ENCODE measurements around the gene NEK10. TPM values are rescaled to one million over a fixed set of nuclear protein-coding genes. Genes with fewer than 3 reads are reported as not detected.

The NEK10 gene
- total and polyA plus RNA-seq, 9 of the 15 experiments (the other 6 are each of a cell fraction or from before 2014, with no cell fraction given) = 0.07 TPM; not detected in 8

DNA sequence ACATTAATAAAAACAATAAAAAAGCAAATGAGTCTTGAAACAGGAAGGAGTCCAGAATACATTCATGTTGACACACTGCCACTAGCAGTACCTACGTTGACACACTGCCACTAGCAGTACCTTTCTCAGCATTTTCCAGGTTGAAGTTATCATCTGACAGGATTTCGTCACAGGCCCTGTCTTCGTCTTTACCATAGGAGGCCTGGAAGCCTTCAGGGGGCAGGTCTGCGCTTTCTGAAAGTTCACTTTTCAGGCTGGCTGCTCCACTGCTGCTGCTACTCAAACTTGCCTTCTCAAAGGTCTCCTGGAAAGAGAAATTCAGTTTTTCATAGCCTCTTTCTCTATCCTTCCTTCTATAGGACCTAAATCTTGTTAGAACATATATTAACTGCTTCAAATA is 194.7 kb downstream of the NEK10 start (continued):
- no peak for TF ChIP-seq ZHX1 (conservative IDR thresholded peaks at IDR 0.05; ENCODE audit: low read length)

GRCh38 chr3:27171113-27171512 is 198.1 kb downstream of the NEK10 start:
- no peaks in the 10 kb centered on the region for H3K36me3 ChIP-seq (ENCODE audit: control insufficient read depth, insufficient read depth, low read length)
- no peak overlapping the region for H3K9ac ChIP-seq (ENCODE audit: insufficient read depth in 1 of 2, low read depth in 2 of 2, low read length in 2 of 2)
- CTCF ChIA-PET (ENCODE audit: low intra/inter-chr PET ratio) = no interaction called here
- H2AFZ ChIP-seq (ENCODE audit: low read depth, low read length) = no peak overlapping the region
- no peaks in the 10 kb centered on the region; the same call in 1 of the 2 replicates for H3K9me3 ChIP-seq (replicated peaks; ENCODE audit: control insufficient read depth, insufficient read depth, low read depth, low read length)
- no peak overlapping the region for H3K4me3 ChIP-seq
- no TSS peak for BruUV-seq (replicated peaks)
- DNase-seq (ENCODE audit: extremely low read depth in 1 of 4, low spot score in 3 of 4) (no peak), ATAC-seq (no peak), FAIRE-seq (no peak)
- no peaks in the 10 kb centered on the region for H3K4me1 ChIP-seq (replicated peaks in 1 of 2; ENCODE audit: control insufficient read depth in 2 of 2, insufficient read depth in 2 of 2, low read length in 2 of 2)
- no peak overlapping the region for H3K27ac ChIP-seq (ENCODE audit: extremely low read depth, low read depth, low read length)
- H3K27me3 ChIP-seq (ENCODE audit: control insufficient read depth in 2 of 2, insufficient read depth in 2 of 2, low read length in 2 of 2) = no peaks in the 10 kb centered on the region
- no peaks in the 10 kb centered on the region for H3K79me2 ChIP-seq (ENCODE audit: control insufficient read depth, insufficient read depth, low read length)
- H3K9me1 ChIP-seq (ENCODE audit: control insufficient read depth, insufficient read depth, low read length) = no peaks in the 10 kb centered on the region
- POLR2A ChIA-PET = no interaction called here
- H3K4me2 ChIP-seq (ENCODE audit: insufficient read depth, low read length) = no peak overlapping the region
- H4K20me1 ChIP-seq (replicated peaks; ENCODE audit: control insufficient read depth, insufficient read depth, low read length) = no peaks in the 10 kb centered on the region
- in situ Hi-C loops (cut with MboI) (no loop called here), intact Hi-C loops (cut with micrococcal nuclease) (no loop called here)
- WGBS (ENCODE audit: insufficient coverage, low coverage, missing lambda C conversion rate) = 5% methylated on average over 2 of the region's 2 CpGs
- no peak for TF ChIP-seq TAF9B (IDR thresholded peaks at IDR 0.05; ENCODE audit: partially characterized antibody)
- TF ChIP-seq MCM5 (IDR thresholded peaks at IDR 0.05; ENCODE audit: low read depth) = no peak
- no peak for TF ChIP-seq PML (IDR thresholded peaks at IDR 0.05; ENCODE audit: low read length)
- TF ChIP-seq, protein P1, sequence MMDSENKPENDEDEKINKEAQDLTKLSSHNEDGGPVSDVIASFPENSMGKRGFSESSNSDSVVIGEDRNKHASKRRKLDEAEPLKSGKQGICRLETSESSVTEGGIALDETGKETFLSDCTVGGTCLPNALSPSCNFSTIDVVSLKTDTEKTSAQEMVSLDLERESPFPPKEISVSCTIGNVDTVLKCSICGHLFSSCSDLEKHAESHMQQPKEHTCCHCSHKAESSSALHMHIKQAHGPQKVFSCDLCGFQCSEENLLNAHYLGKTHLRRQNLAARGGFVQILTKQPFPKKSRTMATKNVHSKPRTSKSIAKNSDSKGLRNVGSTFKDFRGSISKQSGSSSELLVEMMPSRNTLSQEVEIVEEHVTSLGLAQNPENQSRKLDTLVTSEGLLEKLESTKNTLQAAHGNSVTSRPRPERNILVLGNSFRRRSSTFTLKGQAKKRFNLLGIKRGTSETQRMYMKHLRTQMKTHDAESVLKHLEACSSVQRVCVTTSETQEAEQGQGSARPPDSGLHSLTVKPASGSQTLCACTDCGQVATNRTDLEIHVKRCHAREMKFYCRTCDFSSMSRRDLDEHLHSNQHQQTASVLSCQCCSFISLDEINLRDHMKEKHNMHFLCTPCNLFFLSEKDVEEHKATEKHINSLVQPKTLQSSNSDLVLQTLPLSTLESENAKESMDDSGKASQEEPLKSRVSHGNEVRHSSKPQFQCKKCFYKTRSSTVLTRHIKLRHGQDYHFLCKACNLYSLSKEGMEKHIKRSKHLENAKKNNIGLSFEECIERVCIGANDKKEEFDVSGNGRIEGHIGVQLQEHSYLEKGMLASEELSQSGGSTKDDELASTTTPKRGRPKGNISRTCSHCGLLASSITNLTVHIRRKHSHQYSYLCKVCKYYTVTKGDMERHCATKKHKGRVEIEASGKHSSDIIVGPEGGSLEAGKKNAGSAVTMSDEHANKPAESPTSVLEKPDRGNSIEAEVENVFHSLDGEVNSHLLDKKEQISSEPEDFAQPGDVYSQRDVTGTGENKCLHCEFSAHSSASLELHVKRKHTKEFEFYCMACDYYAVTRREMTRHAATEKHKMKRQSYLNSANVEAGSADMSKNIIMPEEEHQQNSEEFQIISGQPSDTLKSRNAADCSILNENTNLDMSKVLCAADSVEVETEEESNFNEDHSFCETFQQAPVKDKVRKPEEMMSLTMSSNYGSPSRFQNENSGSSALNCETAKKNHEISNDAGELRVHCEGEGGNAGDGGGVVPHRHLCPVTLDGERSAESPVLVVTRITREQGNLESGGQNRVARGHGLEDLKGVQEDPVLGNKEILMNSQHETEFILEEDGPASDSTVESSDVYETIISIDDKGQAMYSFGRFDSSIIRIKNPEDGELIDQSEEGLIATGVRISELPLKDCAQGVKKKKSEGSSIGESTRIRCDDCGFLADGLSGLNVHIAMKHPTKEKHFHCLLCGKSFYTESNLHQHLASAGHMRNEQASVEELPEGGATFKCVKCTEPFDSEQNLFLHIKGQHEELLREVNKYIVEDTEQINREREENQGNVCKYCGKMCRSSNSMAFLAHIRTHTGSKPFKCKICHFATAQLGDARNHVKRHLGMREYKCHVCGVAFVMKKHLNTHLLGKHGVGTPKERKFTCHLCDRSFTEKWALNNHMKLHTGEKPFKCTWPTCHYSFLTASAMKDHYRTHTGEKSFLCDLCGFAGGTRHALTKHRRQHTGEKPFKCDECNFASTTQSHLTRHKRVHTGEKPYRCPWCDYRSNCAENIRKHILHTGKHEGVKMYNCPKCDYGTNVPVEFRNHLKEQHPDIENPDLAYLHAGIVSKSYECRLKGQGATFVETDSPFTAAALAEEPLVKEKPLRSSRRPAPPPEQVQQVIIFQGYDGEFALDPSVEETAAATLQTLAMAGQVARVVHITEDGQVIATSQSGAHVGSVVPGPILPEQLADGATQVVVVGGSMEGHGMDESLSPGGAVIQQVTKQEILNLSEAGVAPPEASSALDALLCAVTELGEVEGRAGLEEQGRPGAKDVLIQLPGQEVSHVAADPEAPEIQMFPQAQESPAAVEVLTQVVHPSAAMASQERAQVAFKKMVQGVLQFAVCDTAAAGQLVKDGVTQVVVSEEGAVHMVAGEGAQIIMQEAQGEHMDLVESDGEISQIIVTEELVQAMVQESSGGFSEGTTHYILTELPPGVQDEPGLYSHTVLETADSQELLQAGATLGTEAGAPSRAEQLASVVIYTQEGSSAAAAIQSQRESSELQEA (IDR thresholded peaks at IDR 0.05; ENCODE audit: low read depth) = no peak
- no peak for TF ChIP-seq MTA2 (IDR thresholded peaks at IDR 0.05; ENCODE audit: low read depth)
- no peak for TF ChIP-seq ZNF444 (CRISPR knock-in tag; IDR thresholded peaks at IDR 0.05)
- TF ChIP-seq, protein P2, sequence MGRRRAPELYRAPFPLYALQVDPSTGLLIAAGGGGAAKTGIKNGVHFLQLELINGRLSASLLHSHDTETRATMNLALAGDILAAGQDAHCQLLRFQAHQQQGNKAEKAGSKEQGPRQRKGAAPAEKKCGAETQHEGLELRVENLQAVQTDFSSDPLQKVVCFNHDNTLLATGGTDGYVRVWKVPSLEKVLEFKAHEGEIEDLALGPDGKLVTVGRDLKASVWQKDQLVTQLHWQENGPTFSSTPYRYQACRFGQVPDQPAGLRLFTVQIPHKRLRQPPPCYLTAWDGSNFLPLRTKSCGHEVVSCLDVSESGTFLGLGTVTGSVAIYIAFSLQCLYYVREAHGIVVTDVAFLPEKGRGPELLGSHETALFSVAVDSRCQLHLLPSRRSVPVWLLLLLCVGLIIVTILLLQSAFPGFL (CRISPR knock-in tag; IDR thresholded peaks at IDR 0.05) = no peak
- TF ChIP-seq POLR2A (conservative IDR thresholded peaks at IDR 0.05) = no peak
- no peak for TF ChIP-seq ESRRA (IDR thresholded peaks at IDR 0.05; ENCODE audit: borderline replicate concordance, low read depth)
- TF ChIP-seq FOXA3 (CRISPR knock-in tag; conservative IDR thresholded peaks at IDR 0.05 in 1 of 2, IDR thresholded peaks at IDR 0.05 in 1 of 2) = no peak
